Muscle layer of duodenum (tissue), 2 donors: ENCODE results near the gene TUBD1.
"Not testable (repeated sequence)": the region's sequence is repeated elsewhere in the genome, so short reads cannot be mapped to it uniquely, and the experiment has no call there.

Source experiments
- H3K27ac ChIP-seq: one replicate; pipeline ENCODE4 v1.7.0; 2013; ENCODE audit warnings: mild to moderate bottlenecking, low read length
- H3K27me3 ChIP-seq: one replicate; pipeline ENCODE4 v1.7.0; 2013; ENCODE audit warnings: low read depth, mild to moderate bottlenecking, control low read depth, low read length
- H3K36me3 ChIP-seq, 2 donors: one replicate each; pipeline ENCODE4 v1.7.0; 2013; ENCODE audit warnings: low read length in 2 of 2, control low read depth in 1 of 2, mild to moderate bottlenecking in 1 of 2; ENCODE audit not compliant: insufficient read depth in 2 of 2, control insufficient read depth in 1 of 2
- H3K4me1 ChIP-seq, 2 donors: one replicate each; pipeline ENCODE4 v1.7.0; 2013; ENCODE audit warnings: low read length in 2 of 2, mild to moderate bottlenecking in 2 of 2, control low read depth in 1 of 2, moderate library complexity in 1 of 2; ENCODE audit not compliant: insufficient read depth in 2 of 2, control insufficient read depth in 1 of 2
- H3K4me3 ChIP-seq, 2 donors: one replicate each; pipeline ENCODE4 v1.7.0; 2013; ENCODE audit warnings: low read length in 2 of 2, low read depth in 1 of 2, mild to moderate bottlenecking in 1 of 2
- H3K9me3 ChIP-seq, 2 donors: one replicate each; pipeline ENCODE4 v1.7.0; 2013; ENCODE audit warnings: low read length in 2 of 2, control low read depth in 1 of 2, mild to moderate bottlenecking in 1 of 2; ENCODE audit not compliant: control insufficient read depth in 1 of 2
- donor health status: healthy.

The TUBD1 gene

DNA sequence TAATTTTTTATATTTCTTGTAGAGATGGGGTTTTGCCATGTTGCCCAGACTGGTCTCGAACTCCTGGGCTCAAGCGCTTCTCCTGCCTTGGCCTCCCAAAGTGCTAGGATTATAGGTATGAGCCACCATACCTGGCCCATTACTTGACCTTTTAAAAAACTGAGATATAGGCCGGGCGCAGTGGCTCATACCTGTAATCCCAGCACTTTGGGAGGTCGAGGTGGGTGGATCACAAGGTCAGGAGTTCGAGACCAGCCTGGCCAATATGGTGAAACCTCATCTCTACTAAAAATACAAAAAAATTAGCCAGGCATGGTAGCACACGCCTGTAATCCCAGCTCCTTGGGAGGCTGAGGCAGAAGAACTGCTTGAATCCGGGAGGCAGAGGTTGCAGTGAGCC lies 19.3 kb downstream of the TUBD1 start:
- not testable (repeated sequence) for H3K27me3 ChIP-seq, H3K9me3 ChIP-seq, H3K4me1 ChIP-seq, H3K4me3 ChIP-seq, H3K27ac ChIP-seq
- H3K36me3 ChIP-seq, result peaks cover 7 to 26% of the 10 kb centered on the region in 2 donors

- H3K27ac ChIP-seq, result no peak overlapping the region
- H3K27me3 ChIP-seq, result no peaks in the 10 kb centered on the region
- no peaks in the 10 kb centered on the region for H3K4me1 ChIP-seq
- no peaks in the 10 kb centered on the region for H3K9me3 ChIP-seq
- peaks cover 3 to 17% of the 10 kb centered on the region in 2 donors for H3K36me3 ChIP-seq
- H3K4me3 ChIP-seq, result no peak overlapping the region
Observed at GRCh38 chr17:59872351-59872750, 20.4 kb downstream of the TUBD1 start.

DNA sequence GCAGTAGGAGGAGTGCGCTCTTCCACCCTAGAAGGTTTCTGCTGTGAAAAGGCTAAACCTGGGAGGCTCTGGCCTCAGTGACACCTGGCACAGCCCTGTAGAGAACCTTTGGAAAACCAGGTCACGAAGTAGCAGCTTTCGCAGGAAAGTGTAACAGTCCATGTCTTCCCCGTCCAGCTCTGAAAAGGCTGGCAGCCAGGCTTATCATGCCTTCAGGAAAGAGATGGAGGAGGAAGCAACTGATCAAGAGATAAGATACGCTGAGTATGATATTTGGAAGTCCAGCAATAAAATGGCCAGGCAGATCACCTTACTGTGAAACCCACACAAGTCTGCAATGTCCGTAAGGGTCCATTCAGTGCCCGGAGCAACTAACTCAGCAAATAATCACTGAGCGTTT lies 22.3 kb downstream of the TUBD1 start:
- no peaks in the 10 kb centered on the region for H3K9me3 ChIP-seq
- H3K4me1 ChIP-seq, result no peaks in the 10 kb centered on the region
- H3K27ac ChIP-seq, result no peak overlapping the region
- H3K36me3 ChIP-seq, result peaks cover 0 to 9% of the 10 kb centered on the region in 2 donors
- no peak overlapping the region for H3K4me3 ChIP-seq
- H3K27me3 ChIP-seq, result no peaks in the 10 kb centered on the region

DNA sequence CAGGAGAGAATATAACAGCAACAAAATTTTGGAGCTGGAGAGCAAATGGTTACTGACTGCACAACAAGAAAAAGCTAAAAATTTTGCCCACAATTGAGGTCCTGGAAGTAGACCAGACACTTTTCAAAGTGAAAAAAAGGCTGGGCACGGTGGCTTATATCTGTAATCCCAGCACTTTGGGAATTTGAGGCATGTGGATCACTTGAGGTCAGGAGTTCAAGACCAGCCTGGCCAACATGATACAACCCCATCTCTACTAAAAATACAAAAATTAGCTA lies 22.9 kb downstream of the TUBD1 start:
- Histone ChIP-seq H3K27ac (no peak overlapping the region), H3K4me3 (no peak overlapping the region), H3K27me3 (no peaks in the 10 kb centered on the region), H3K4me1 (no peaks in the 10 kb centered on the region), H3K36me3 (peaks cover 0 to 9% of the 10 kb centered on the region in 2 donors), H3K9me3 (no peaks in the 10 kb centered on the region)

- H3K36me3 ChIP-seq, result peaks cover 3 to 17% of the 10 kb centered on the region in 2 donors
- no peaks in the 10 kb centered on the region for H3K27me3 ChIP-seq
- no peaks in the 10 kb centered on the region for H3K9me3 ChIP-seq
- H3K4me3 ChIP-seq, result no peak overlapping the region
- H3K4me1 ChIP-seq, result no peaks in the 10 kb centered on the region
- H3K27ac ChIP-seq, result no peak overlapping the region
Observed at GRCh38 chr17:59863616-59864015, 29.1 kb downstream of the TUBD1 start.

DNA sequence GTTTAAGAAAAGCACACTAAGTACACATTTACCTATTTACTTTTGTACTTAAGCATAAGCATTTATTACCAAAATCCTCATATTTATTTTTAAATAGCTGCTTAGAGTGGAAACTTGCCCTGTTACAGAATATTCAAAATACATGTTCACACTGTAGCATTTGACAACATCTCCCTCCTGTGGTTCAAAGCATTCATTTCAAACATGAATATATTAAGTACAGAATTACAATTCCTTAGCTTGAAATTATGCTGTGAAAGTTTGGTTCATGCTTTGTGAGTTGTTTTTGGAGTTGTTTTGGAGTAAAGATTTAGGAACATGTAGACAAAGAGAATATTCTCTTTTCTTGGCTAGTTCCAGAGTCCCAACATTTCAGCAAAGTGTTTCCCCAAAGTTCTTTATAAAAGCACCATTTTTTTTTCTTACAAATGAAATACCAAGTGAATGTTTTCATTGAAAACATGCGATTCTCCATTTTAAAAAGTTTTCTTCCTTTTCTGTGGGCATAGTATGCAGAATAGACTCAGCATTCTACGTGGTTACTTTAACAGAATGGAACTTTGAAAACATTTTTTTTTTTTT lies 33.2 kb downstream of the TUBD1 start:
- Histone ChIP-seq H3K36me3 (peaks cover 3 to 17% of the 10 kb centered on the region in 2 donors), H3K4me1 (no peaks in the 10 kb centered on the region), H3K27me3 (no peaks in the 10 kb centered on the region), H3K4me3 (no peak overlapping the region), H3K27ac (no peak overlapping the region), H3K9me3 (no peaks in the 10 kb centered on the region)

GRCh38 chr17:59858932-59859331 lies 33.8 kb downstream of the TUBD1 start:
- peaks cover 3 to 17% of the 10 kb centered on the region in 2 donors for H3K36me3 ChIP-seq
- H3K27me3 ChIP-seq, result no peaks in the 10 kb centered on the region
- no peaks in the 10 kb centered on the region for H3K4me1 ChIP-seq
- no peaks in the 10 kb centered on the region for H3K9me3 ChIP-seq
- no peak overlapping the region for H3K27ac ChIP-seq
- no peak overlapping the region for H3K4me3 ChIP-seq

DNA sequence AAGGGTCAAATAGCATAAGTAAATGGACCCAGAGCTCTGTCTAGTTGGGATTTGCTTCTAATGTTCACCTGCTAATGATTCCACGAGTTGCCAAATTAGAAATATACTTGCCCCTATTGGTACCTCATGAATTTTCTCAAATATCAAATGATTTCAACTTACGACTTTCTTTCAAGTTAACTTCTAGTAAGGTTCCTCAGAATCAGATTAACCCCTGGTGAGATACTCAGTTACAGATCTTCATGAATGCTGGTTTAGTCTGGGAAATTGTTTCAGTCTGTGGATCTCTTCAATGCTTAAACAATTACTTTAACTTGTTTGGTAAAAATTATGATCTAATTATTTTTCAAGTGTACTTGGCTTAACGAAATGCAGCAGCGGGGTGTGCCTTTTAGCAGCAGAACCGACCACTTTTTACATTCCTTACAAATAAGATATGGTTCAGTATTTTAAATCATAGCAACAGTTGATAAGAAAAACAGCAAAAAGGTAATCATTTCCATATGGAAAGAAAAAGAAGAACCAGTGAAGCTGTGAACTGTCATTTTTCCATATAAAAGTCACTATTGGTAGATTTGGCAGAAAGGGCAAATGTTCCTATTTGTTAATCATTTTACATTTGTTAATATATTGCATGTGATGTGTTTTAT lies 34.5 kb downstream of the TUBD1 start:
- Histone ChIP-seq H3K9me3 (no peaks in the 10 kb centered on the region), H3K36me3 (peaks cover 3 to 12% of the 10 kb centered on the region in 2 donors), H3K27ac (no peak overlapping the region), H3K27me3 (no peaks in the 10 kb centered on the region), H3K4me3 (no peak overlapping the region), H3K4me1 (no peaks in the 10 kb centered on the region)

DNA sequence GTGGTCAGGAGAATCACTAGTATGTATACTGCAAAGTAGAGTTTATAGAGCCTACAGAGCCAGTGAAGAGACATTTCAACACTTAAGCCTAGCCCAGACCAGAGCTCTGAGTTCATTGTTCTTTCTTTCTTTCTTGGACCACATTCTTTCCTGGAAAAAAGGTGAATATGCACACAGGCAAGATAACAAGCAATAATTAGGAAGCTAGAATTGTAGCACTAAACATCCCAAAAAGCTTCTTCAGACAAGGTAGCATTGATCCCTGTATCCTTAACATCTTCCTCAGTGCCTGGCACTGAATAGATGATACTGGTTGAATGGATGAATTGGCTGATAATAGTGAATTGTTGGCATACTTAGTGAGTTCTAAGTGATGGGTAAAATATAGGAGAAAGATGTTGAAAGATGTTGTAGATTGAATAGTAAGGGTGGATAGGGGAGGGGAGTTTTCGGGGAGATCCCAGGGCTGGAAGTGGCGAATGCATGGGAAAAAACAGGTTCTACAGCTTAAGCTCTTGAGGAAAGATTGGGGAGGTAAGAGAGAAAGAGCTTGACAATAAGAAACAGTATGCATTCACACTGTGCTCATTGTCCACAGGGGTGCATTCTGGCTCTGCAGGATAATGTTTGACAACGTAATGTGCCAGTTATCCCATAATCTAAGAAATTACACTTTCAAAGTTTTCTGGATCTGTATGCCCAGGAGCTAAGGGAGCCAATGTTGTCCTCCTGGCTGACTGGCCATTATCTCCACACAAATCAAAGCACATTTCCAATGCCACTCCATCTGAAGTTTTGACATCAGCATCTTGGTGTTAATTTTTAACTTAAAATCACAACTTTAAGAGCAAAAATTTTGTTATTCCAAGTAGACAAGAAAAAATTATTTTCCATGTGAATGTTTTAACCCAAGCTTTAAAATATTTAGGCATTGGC lies 35.6 kb downstream of the TUBD1 start:
- Histone ChIP-seq H3K27me3 (no peaks in the 10 kb centered on the region), H3K36me3 (peaks cover 0 to 8% of the 10 kb centered on the region in 2 donors), H3K4me3 (no peak overlapping the region), H3K4me1 (peaks cover 0 to under 1% of the 10 kb centered on the region in 2 donors), H3K27ac (no peak overlapping the region), H3K9me3 (no peaks in the 10 kb centered on the region)

DNA sequence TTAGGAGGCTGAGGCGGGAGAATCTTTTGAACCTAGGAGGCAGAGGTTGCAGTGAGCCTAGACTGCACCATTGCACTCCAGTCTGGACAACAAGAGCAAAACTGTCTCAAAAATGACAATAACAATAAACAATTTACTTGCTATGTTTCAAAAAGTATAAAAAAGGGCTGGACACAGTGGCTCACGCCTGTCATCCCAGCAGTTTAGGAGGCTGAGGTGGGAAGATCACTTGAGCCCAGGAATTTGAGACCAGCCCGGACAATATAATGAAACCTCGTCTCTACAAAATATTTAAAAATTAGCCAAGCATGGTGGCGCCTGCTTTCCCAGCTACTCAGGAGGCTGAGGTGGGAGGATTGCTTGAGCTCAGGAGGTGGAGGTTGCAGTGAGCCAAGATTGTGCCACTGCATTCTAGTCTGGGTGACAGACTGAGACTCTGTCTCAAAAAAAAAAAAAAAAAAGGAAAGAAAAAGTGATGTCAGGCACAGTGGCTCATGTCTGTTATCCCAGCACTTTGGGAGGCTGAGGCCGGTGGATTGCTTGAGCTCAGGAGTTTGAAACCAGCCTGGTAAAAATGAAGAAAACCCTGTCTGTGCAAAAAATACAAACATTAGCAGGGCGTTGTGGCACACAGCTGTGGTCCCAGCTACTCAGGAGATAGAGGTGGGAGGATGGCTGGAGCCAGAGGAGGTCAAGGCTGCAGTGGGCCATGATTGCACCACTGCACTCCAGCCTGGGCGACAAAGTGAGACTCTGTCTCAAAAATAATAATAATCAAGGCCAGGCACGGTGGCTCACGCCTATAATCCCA lies 38.6 kb downstream of the TUBD1 start:
- not testable (repeated sequence) for H3K9me3 ChIP-seq, H3K4me3 ChIP-seq, H3K4me1 ChIP-seq, H3K27me3 ChIP-seq, H3K36me3 ChIP-seq
- peak overlapping the region; percentile 57 for H3K27ac ChIP-seq
